ENCODE results near the gene ZSCAN16. TPM values are rescaled to one million over a fixed set of nuclear protein-coding genes. Genes with fewer than 3 reads are reported as not detected.

Gene ZSCAN16
- total and polyA plus RNA-seq, 2 experiments from 2014 or later, result 1.2 TPM

GRCh38 chr6:28159029-28159607 lies 34.7 kb downstream of the ZSCAN16 start:
- Histone ChIP-seq H3K27me3 (replicated peaks; ENCODE audit: insufficient read depth) (no peaks in the 10 kb centered on the region), H3K36me3 (ENCODE audit: low read depth) (peaks cover 31% of the 10 kb centered on the region), H3K4me1 (ENCODE audit: insufficient read depth) (no peaks in the 10 kb centered on the region), H4K20me1 (ENCODE audit: insufficient read depth) (no peaks in the 10 kb centered on the region), H3K9ac (no peak overlapping the region), H3K9me2 (ENCODE audit: insufficient read depth) (no peaks in the 10 kb centered on the region), H2AFZ (no peak overlapping the region), H3K79me2 (ENCODE audit: insufficient read depth) (no peaks in the 10 kb centered on the region), H3K4me3 (no peak overlapping the region), H3K27ac (no peak overlapping the region), H3K9me3 (ENCODE audit: low read depth) (no peaks in the 10 kb centered on the region), H3F3A (ENCODE audit: insufficient read depth) (peaks cover 36% of the 10 kb centered on the region), H3K4me2 (ENCODE audit: unreplicated experiment) (no peak overlapping the region)
- 95 to 96% methylated on average over 4 of the region's 4 CpGs for WGBS, 2 experiments (ENCODE audit: low coverage in 1 of 2, low lambda C conversion rate in 2 of 2, missing lambda C conversion rate in 2 of 2)
- TF ChIP-seq EZH2phosphoT487 (IDR thresholded peaks at IDR 0.05; ENCODE audit: insufficient read depth, low read depth), result no peak
- no peak for TF ChIP-seq EZH2 (IDR thresholded peaks at IDR 0.05; ENCODE audit: insufficient read depth, poor library complexity, severe bottlenecking)
- no peak for DNase-seq
- in situ Hi-C loops (cut with MboI), result no loop called here

DNA sequence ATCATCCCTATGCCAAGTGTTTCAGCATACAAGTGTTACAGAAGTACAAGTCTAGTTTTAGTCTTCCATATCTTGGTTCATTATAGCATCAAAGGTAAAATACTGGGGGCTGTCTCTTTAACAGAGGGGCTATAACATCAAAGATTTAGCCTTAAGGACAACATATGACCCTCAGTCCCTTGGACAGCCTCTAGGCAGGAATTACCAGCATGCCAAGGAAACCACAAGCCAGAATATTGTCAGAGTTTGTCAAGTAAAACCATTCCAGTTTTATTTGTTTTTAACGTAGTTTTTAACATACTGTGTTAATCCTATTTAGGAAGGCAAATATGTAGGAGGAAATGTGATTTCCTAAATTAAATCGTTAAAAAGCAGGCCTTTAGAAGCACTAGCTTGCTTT lies 35.8 kb downstream of the ZSCAN16 start:
- no peak overlapping the region for H3K27ac ChIP-seq
- peaks cover 20% of the 10 kb centered on the region for H3K36me3 ChIP-seq (ENCODE audit: low read depth)
- H2AFZ ChIP-seq, result no peak overlapping the region
- no peaks in the 10 kb centered on the region for H3K9me3 ChIP-seq (ENCODE audit: low read depth)
- no peaks in the 10 kb centered on the region for H3K79me2 ChIP-seq (ENCODE audit: insufficient read depth)
- H3K4me3 ChIP-seq, result no peak overlapping the region
- DNase-seq, result no peak
- H4K20me1 ChIP-seq (ENCODE audit: insufficient read depth), result no peaks in the 10 kb centered on the region
- in situ Hi-C loops (cut with MboI), result no loop called here
- H3K4me1 ChIP-seq (ENCODE audit: insufficient read depth), result no peaks in the 10 kb centered on the region
- H3K9ac ChIP-seq, result no peak overlapping the region
- H3K27me3 ChIP-seq (replicated peaks; ENCODE audit: insufficient read depth), result no peaks in the 10 kb centered on the region
- WGBS, 2 experiments (ENCODE audit: low coverage in 1 of 2, low lambda C conversion rate in 2 of 2, missing lambda C conversion rate in 2 of 2), result 50 to 55% methylated on average over 2 of the region's 2 CpGs
- no peak overlapping the region for H3K4me2 ChIP-seq (ENCODE audit: unreplicated experiment)
- TF ChIP-seq EZH2phosphoT487 (IDR thresholded peaks at IDR 0.05; ENCODE audit: insufficient read depth, low read depth), result no peak
- TF ChIP-seq EZH2 (IDR thresholded peaks at IDR 0.05; ENCODE audit: insufficient read depth, poor library complexity, severe bottlenecking), result no peak
- H3F3A ChIP-seq (ENCODE audit: insufficient read depth), result peaks cover 36% of the 10 kb centered on the region
- H3K9me2 ChIP-seq (ENCODE audit: insufficient read depth), result no peaks in the 10 kb centered on the region

DNA sequence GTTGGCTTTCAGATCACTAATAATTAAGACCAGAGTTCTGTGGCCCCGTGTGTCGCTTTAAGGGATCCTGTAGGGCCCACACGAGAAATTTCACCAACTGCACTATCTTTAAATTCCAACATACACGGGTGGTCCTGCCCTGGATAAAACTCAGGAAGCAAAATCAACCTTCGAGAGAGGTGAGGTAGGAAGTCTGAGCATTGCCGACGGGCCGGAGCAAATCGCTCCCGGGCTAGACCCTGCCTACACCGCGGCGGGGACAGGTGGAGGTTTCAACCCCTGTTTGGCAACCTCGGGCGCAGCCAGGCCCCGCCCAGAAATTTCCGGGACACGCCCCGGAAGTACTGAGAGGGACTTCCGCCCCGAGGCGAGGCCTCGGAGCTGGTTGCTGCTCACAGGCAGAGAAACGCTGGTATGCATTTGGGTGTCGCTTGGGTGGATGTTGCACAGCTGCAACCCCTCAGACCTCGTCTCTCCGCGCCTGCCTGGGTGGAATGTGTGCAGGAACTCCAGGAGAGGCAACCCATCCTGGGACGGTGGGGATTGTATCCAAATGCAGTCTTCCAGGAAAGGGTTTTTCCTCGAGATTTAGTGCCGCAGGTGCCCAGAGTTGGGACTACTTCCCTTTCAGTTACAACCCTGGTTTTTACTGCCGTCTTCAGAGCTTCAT lies 37.1 kb downstream of the ZSCAN16 start:
- Histone ChIP-seq H3K79me2 (ENCODE audit: insufficient read depth) (no peaks in the 10 kb centered on the region), H3K9ac (peak overlapping the region; percentile 61), H3K4me3 (peak overlapping the region; percentile 78), H3K27ac (no peak overlapping the region), H3K4me2 (ENCODE audit: unreplicated experiment) (peak overlapping the region; percentile 84), H3K27me3 (replicated peaks; ENCODE audit: insufficient read depth) (no peaks in the 10 kb centered on the region), H2AFZ (peak overlapping the region; percentile 97), H3K9me3 (ENCODE audit: low read depth) (no peaks in the 10 kb centered on the region), H3K4me1 (ENCODE audit: insufficient read depth) (peaks cover 4% of the 10 kb centered on the region), H3K36me3 (ENCODE audit: low read depth) (peaks cover 7% of the 10 kb centered on the region), H4K20me1 (ENCODE audit: insufficient read depth) (no peaks in the 10 kb centered on the region), H3K9me2 (ENCODE audit: insufficient read depth) (no peaks in the 10 kb centered on the region), H3F3A (ENCODE audit: insufficient read depth) (peaks cover 35% of the 10 kb centered on the region)
- TF ChIP-seq EZH2 (IDR thresholded peaks at IDR 0.05; ENCODE audit: insufficient read depth, poor library complexity, severe bottlenecking) (no peak), EZH2phosphoT487 (IDR thresholded peaks at IDR 0.05; ENCODE audit: insufficient read depth, low read depth) (no peak)
- in situ Hi-C loops (cut with MboI), result no loop called here
- peak; percentile 80 for DNase-seq
- WGBS, 2 experiments (ENCODE audit: low coverage in 1 of 2, low lambda C conversion rate in 2 of 2, missing lambda C conversion rate in 2 of 2), result 3 to 5% methylated on average over 31 to 32 of the region's 32 CpGs

GRCh38 chr6:28165563-28165962 lies 41.2 kb downstream of the ZSCAN16 start:
- Histone ChIP-seq H2AFZ (no peak overlapping the region), H3K4me1 (ENCODE audit: insufficient read depth) (peaks cover 16% of the 10 kb centered on the region), H3K9me2 (ENCODE audit: insufficient read depth) (no peaks in the 10 kb centered on the region), H3K79me2 (ENCODE audit: insufficient read depth) (no peaks in the 10 kb centered on the region), H3K4me3 (no peak overlapping the region), H3K27ac (no peak overlapping the region), H3K9ac (no peak overlapping the region), H3K9me3 (ENCODE audit: low read depth) (no peaks in the 10 kb centered on the region), H3F3A (ENCODE audit: insufficient read depth) (peaks cover 27% of the 10 kb centered on the region), H3K27me3 (replicated peaks; ENCODE audit: insufficient read depth) (no peaks in the 10 kb centered on the region), H3K4me2 (ENCODE audit: unreplicated experiment) (no peak overlapping the region), H4K20me1 (ENCODE audit: insufficient read depth) (no peaks in the 10 kb centered on the region), H3K36me3 (ENCODE audit: low read depth) (no peaks in the 10 kb centered on the region)
- TF ChIP-seq EZH2phosphoT487 (IDR thresholded peaks at IDR 0.05; ENCODE audit: insufficient read depth, low read depth), result no peak
- no peak for TF ChIP-seq EZH2 (IDR thresholded peaks at IDR 0.05; ENCODE audit: insufficient read depth, poor library complexity, severe bottlenecking)
- in situ Hi-C loops (cut with MboI), result no loop called here
- WGBS, 2 experiments (ENCODE audit: low coverage in 1 of 2, low lambda C conversion rate in 2 of 2, missing lambda C conversion rate in 2 of 2), result 88 to 94% methylated on average over 1 of the region's 1 CpG
- no peak for DNase-seq

Data from GM23248 (cell line).